Spleen (tissue), 11 donors: ENCODE results near the gene HP. TPM values are rescaled to one million over a fixed set of nuclear protein-coding genes. Genes with fewer than 3 reads are reported as not detected.

Experiments
- DNase-seq: peaks from one replicate; pipeline ENCODE4 v3.0.0-alpha.2; 2020
- H3K27ac ChIP-seq, 8 donors: fragments of 200-600 bp; sonication (generic) in 7 of 8; 1 replicate in 4 of 8; 2 replicates in 4 of 8; pipeline versions ENCODE4 v1.5.0 to v1.8.0; 2016 to 2021; ENCODE audit warnings: inconsistent platforms in 4 of 8, mild to moderate bottlenecking in 4 of 8, moderate library complexity in 1 of 8
- H3K27me3 ChIP-seq, 7 donors: fragments of 200-600 bp; sonication (generic) in 6 of 7; replicated peaks in 1 of 7; 1 replicate in 4 of 7; 2 replicates in 3 of 7; pipeline versions ENCODE4 v1.5.0 to v1.8.0; 2016 to 2021; ENCODE audit warnings: inconsistent platforms in 3 of 7, mild to moderate bottlenecking in 1 of 7
- H3K36me3 ChIP-seq, 6 donors: fragments of 200-600 bp; sonication (generic) in 5 of 6; 1 replicate in 4 of 6; 2 replicates in 2 of 6; pipeline versions ENCODE4 v1.5.0 to v1.8.0; 2016 to 2021; ENCODE audit warnings: inconsistent platforms in 2 of 6
- H3K4me1 ChIP-seq, 6 donors: fragments of 200-600 bp; sonication (generic) in 5 of 6; 1 replicate in 3 of 6; 2 replicates in 3 of 6; pipeline versions ENCODE4 v1.5.0 to v1.8.0; 2016 to 2021; ENCODE audit warnings: inconsistent platforms in 3 of 6
- H3K4me3 ChIP-seq, 8 donors: fragments of 200-600 bp; sonication (generic) in 7 of 8; 1 replicate in 4 of 8; 2 replicates in 4 of 8; pipeline versions ENCODE4 v1.5.0 to v1.8.0; 2016 to 2021; ENCODE audit warnings: inconsistent platforms in 4 of 8, mild to moderate bottlenecking in 4 of 8, moderate library complexity in 2 of 8
- H3K9me3 ChIP-seq, 8 donors: fragments of 200-600 bp; sonication (generic) in 7 of 8; 1 replicate in 4 of 8; 2 replicates in 4 of 8; pipeline versions ENCODE4 v1.5.0 to v1.8.0; 2016 to 2021; ENCODE audit warnings: inconsistent platforms in 4 of 8
- CTCF ChIP-seq, 11 experiments: fragments of 200-600 bp in 7 of 11; fragments of 450-650 bp in 4 of 11; sonication (generic) in 4 of 11; IDR thresholded peaks in 8 of 11; conservative IDR thresholded peaks in 3 of 11; 1 replicate in 7 of 11; 2 replicates in 4 of 11; pipeline versions ENCODE4 v1.4.0 to v1.8.0; 2016 to 2021; ENCODE audit warnings: antibody characterized with exemption in 11 of 11, inconsistent platforms in 4 of 11, mild to moderate bottlenecking in 1 of 11
- POLR2A ChIP-seq, 3 donors: fragments of 450-650 bp; IDR thresholded peaks; one replicate each; pipeline ENCODE4 v1.5.1; 2017; ENCODE audit warnings: antibody characterized with exemption in 3 of 3, mild to moderate bottlenecking in 1 of 3
- POLR2AphosphoS5 ChIP-seq, 3 donors: sonication (generic); formaldehyde crosslinking; IDR thresholded peaks; one replicate each; pipeline ENCODE4 v1.5.1; 2017; ENCODE audit warnings: antibody characterized with exemption in 3 of 3
- WGBS, 5 donors: extraction: QIAGEN DNeasy Blood & Tissue Kit in 3 of 5; methylation state at CpG; one replicate each; pipeline versions ENCODE4 v1.1.5 to v1.1.7; 2013 to 2018; 5-methylcytosine and 5-hydroxymethylcytosine counted together
- intact Hi-C: fragments of 100-400 bp; cut with DNase I; formaldehyde crosslinking; loops from one replicate; pipeline ENCODE4 v1.15.0; 2023; ENCODE audit warnings: low total_unique reads
- polyA plus RNA-seq, 3 donors: library from polyadenylated mRNA; stranded (reverse); fragments of 200-250 nt; gene quantifications; one replicate each; pipeline ENCODE4 v1.2.1, GENCODE V29; 2013
- total RNA-seq, 7 donors: library from RNA; depleted of rRNA in 3 of 7; stranded (reverse); fragments of >200 nt in 3 of 7; fragmentation: NEBNext Ultra II Directional in 4 of 7; extraction: Animal tissue kit (Norgen Biotek cat#: 25700) in 4 of 7; gene quantifications; one replicate each; pipeline versions ENCODE4 v1.1.0 to v1.2.1, GENCODE V29; 2016 to 2021
- donor health status: healthy with polysubstance abuse.
- donor health status: DM: no; HTN: no; CAD: no; lungs with moderate emphysema.
- donor health status: DM: no; HTN: no; CAD: no.
- donor health status: Bipolar disorder and iron deficiency.
- donor health status: healthy.
- donor health status: DM: no; HTN: no; CAD: no.
- donor health status: DM: yes; HTN: yes; CAD: no.

The HP gene
- total and polyA plus RNA-seq, 10 donors: 7.4 to 52.1 (median 15.2) TPM

- Histone ChIP-seq H3K4me3 (no peak overlapping the region), H3K27ac (peak overlapping the region in 1 of 8 donors; percentile 33), H3K27me3 (no peaks in the 10 kb centered on the region), H3K36me3 (peaks cover 0 to 94% (median 61%) of the 10 kb centered on the region in 6 donors), H3K4me1 (no peaks in the 10 kb centered on the region), H3K9me3 (no peaks in the 10 kb centered on the region)
- DNase-seq: no peak
- WGBS, 5 donors: 81 to 92% (median 87%) methylated on average over 10 of the region's 10 CpGs
- intact Hi-C loops: no loop called here
- TF ChIP-seq POLR2AphosphoS5 (IDR thresholded peaks at IDR 0.05) (no peak), CTCF (IDR thresholded peaks at IDR 0.05 in 8 of 11, conservative IDR thresholded peaks at IDR 0.05 in 3 of 11) (no peak), POLR2A (IDR thresholded peaks at IDR 0.05) (no peak)
Measured at GRCh38 chr16:72023962-72024361, 30.3 kb upstream of the HP start.

GRCh38 chr16:72024862-72025382 is 29.4 kb upstream of the HP start:
- H3K36me3 ChIP-seq: peaks cover 0 to 84% (median 55%) of the 10 kb centered on the region in 6 donors
- no peaks in the 10 kb centered on the region for H3K27me3 ChIP-seq
- no peak for TF ChIP-seq CTCF (IDR thresholded peaks at IDR 0.05 in 8 of 11, conservative IDR thresholded peaks at IDR 0.05 in 3 of 11)
- TF ChIP-seq POLR2A (IDR thresholded peaks at IDR 0.05): no peak
- no peak for TF ChIP-seq POLR2AphosphoS5 (IDR thresholded peaks at IDR 0.05)
- H3K4me1 ChIP-seq: no peaks in the 10 kb centered on the region
- H3K4me3 ChIP-seq: no peak overlapping the region
- intact Hi-C loops: no loop called here
- 80 to 90% (median 87%) methylated on average over 6 of the region's 6 CpGs for WGBS, 5 donors
- no peak for DNase-seq
- H3K9me3 ChIP-seq: no peaks in the 10 kb centered on the region
- H3K27ac ChIP-seq: no peak overlapping the region

GRCh38 chr16:72025404-72026114 is 28.7 kb upstream of the HP start:
- no peak for DNase-seq
- H3K4me3 ChIP-seq: no peak overlapping the region
- intact Hi-C loops: no loop called here
- no peaks in the 10 kb centered on the region for H3K27me3 ChIP-seq
- H3K9me3 ChIP-seq: no peaks in the 10 kb centered on the region
- 76 to 89% (median 88%) methylated on average over 15 to 19 of the region's 19 CpGs for WGBS, 5 donors
- TF ChIP-seq POLR2A (IDR thresholded peaks at IDR 0.05): no peak
- TF ChIP-seq POLR2AphosphoS5 (IDR thresholded peaks at IDR 0.05): no peak
- TF ChIP-seq CTCF (IDR thresholded peaks at IDR 0.05 in 8 of 11, conservative IDR thresholded peaks at IDR 0.05 in 3 of 11): no peak
- peaks cover 0 to 79% (median 52%) of the 10 kb centered on the region in 6 donors for H3K36me3 ChIP-seq
- no peaks in the 10 kb centered on the region for H3K4me1 ChIP-seq
- no peak overlapping the region for H3K27ac ChIP-seq

- Histone ChIP-seq H3K36me3 (peaks cover 0 to 57% (median 35%) of the 10 kb centered on the region in 6 donors), H3K27me3 (no peaks in the 10 kb centered on the region), H3K27ac (no peak overlapping the region), H3K9me3 (no peaks in the 10 kb centered on the region), H3K4me1 (no peaks in the 10 kb centered on the region), H3K4me3 (no peak overlapping the region)
- 91 to 97% (median 94%) methylated on average over 6 of the region's 6 CpGs for WGBS, 5 donors
- intact Hi-C loops: no loop called here
- no peak for DNase-seq
- TF ChIP-seq POLR2AphosphoS5 (IDR thresholded peaks at IDR 0.05) (no peak), POLR2A (IDR thresholded peaks at IDR 0.05) (no peak), CTCF (IDR thresholded peaks at IDR 0.05 in 8 of 11, conservative IDR thresholded peaks at IDR 0.05 in 3 of 11) (no peak)
Measured at GRCh38 chr16:72027669-72028378, 26.5 kb upstream of the HP start.
